ENCODE data around the gene SSTR4.

SSTR4 gene

DNA sequence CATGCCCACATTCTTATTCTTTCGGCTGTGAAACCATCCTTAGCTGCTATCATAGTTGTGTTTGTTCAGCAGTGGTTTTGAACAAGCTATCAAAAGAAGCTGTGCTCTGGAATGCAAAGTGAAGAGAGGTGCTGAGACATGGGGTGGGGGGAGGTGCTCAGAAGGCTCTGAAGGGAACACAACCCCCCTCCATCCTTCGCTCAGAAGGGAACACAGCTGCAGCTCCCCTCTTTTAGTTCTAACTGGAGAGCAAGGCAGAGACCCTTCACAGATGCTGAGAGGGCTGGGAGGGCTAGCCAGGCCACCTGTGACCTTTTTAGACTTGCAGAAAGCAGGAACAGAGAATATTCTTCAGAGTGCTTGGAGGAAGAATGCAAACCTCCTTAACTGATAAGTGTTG is 17.6 kb upstream of the SSTR4 start:
- no peak for DNase-seq (ENCODE audit: low read depth)
- no peak overlapping the region for H3K4me3 ChIP-seq (ENCODE audit: control insufficient read depth, low read depth, low read length)
- TF ChIP-seq, protein P1, sequence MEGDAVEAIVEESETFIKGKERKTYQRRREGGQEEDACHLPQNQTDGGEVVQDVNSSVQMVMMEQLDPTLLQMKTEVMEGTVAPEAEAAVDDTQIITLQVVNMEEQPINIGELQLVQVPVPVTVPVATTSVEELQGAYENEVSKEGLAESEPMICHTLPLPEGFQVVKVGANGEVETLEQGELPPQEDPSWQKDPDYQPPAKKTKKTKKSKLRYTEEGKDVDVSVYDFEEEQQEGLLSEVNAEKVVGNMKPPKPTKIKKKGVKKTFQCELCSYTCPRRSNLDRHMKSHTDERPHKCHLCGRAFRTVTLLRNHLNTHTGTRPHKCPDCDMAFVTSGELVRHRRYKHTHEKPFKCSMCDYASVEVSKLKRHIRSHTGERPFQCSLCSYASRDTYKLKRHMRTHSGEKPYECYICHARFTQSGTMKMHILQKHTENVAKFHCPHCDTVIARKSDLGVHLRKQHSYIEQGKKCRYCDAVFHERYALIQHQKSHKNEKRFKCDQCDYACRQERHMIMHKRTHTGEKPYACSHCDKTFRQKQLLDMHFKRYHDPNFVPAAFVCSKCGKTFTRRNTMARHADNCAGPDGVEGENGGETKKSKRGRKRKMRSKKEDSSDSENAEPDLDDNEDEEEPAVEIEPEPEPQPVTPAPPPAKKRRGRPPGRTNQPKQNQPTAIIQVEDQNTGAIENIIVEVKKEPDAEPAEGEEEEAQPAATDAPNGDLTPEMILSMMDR (conservative IDR thresholded peaks at IDR 0.05; ENCODE audit: control insufficient read depth, insufficient read depth, low read depth, low read length), result no peak

DNA sequence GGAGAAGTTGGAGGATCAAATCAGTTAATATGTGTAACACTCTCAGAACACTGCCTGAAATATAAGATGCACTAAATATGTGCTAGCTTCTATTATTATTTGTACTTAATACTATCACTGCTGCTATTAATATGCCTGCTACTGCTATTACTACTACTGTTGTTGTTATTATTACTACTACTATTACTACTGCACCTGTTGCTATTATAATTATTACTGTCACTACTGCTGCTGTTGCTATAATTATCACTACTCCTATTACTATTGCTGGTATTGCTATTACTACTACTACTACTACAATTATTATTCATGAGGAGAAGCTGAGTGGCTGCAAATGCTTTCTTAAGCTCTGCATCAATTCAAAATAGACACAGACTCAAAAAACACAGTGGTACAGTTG is 16.7 kb upstream of the SSTR4 start:
- DNase-seq (ENCODE audit: low read depth), result no peak
- no peak overlapping the region for H3K4me3 ChIP-seq (ENCODE audit: control insufficient read depth, low read depth, low read length)
- TF ChIP-seq, protein P1 (conservative IDR thresholded peaks at IDR 0.05; ENCODE audit: control insufficient read depth, insufficient read depth, low read depth, low read length), result no peak

DNA sequence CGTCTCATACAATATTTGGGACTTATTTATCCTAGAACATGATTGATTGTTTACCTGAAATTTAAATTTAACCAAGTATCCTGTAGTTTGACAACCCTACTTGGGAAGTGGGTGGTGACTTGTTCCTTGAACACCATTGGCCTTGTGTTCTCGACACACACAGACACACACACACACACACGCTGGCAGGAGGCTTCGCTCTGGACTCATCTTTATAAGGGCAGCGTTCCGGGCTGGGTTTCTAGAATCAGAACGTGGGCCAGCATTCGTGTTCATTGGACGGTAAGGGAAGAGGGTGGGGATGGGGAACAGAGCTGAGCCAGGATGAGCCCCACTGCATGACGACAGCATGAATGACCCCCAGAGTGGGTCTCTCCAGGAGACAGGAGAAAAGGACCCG is 16.2 kb upstream of the SSTR4 start:
- DNase-seq (ENCODE audit: low read depth), result no peak
- TF ChIP-seq, protein P1 (conservative IDR thresholded peaks at IDR 0.05; ENCODE audit: control insufficient read depth, insufficient read depth, low read depth, low read length), result no peak
- H3K4me3 ChIP-seq (ENCODE audit: control insufficient read depth, low read depth, low read length), result no peak overlapping the region

DNA sequence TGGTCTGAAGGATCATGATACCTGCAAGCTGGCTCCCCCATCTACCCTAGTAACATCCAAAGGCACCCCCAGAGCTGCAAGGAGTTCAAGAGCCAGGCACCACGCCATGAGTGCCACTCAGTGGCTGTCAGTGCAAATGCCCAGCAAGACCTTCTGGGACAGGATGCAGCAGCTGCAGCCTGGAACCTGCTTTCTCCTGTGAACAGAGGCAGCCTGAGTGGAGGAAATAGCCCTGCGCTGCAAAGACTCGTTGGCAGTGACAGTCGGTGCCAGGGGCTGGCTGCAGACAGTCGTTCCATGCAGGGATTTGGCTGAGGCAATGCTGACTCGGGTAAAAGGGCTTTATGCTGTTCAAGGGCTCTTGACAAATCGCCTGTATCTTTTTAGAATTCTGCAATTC is 15.7 kb upstream of the SSTR4 start:
- TF ChIP-seq, protein P1 (conservative IDR thresholded peaks at IDR 0.05; ENCODE audit: control insufficient read depth, insufficient read depth, low read depth, low read length), result no peak
- H3K4me3 ChIP-seq (ENCODE audit: control insufficient read depth, low read depth, low read length), result no peak overlapping the region
- DNase-seq (ENCODE audit: low read depth), result no peak

DNA sequence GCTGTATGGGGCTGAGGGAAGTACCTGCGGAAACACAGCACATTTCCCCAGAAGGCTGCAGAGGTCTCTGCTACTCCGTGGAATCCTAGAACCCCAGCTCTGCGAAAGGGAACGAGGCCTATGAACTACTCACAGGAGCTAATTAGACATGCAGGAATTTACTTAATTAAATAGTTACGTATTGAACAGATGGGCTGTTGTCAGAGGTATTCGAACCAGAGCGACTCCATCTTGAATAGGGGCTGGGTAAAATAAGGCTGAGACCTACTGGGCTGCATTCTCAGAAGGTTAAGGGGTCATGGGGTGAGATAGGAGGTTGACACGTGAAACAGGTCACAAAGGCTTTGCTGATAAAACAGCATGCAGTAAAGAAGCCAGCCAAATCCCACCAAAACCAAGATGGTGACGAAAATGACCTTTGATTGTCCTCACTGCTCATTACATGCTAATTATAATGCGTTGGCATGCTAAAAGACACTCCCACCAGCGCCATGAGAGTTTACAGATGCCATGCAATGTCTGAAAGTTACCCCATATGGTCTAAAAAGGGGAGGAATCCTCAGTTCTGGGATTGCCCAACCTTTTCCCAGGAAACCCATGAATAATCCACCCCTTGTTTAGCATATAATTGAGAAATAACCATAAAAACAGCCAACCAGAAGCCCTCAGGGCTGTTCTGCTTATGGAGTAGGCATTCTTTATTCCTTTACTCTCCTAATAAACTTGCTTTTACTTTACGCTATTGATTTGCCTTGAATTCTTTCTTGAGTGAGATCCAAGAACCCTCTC is 14.7 kb upstream of the SSTR4 start:
- H3K4me3 ChIP-seq (ENCODE audit: control insufficient read depth, low read depth, low read length), result no peak overlapping the region
- TF ChIP-seq, protein P1 (conservative IDR thresholded peaks at IDR 0.05; ENCODE audit: control insufficient read depth, insufficient read depth, low read depth, low read length), result no peak
- DNase-seq (ENCODE audit: low read depth), result no peak

DNA sequence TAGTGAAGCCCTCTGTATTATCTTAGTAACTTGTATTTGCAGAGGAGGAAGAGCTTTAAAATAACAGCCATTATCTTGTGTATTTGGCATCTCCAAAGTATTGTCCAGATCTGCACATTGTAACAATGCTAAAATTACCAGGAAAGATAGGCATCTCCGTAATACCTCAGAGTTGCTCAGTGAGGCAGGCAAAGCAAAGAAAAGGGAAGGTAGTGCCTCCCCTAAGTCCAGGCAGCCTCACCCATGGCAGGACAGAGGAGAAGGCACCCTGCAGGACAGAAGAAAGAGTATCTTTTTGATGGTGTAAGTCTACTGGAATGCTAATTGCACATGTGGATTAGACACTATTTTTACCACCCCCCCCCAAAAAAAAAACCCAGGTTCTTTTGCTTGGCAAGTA is 13.6 kb upstream of the SSTR4 start:
- TF ChIP-seq, protein P1 (conservative IDR thresholded peaks at IDR 0.05; ENCODE audit: control insufficient read depth, insufficient read depth, low read depth, low read length), result no peak
- DNase-seq (ENCODE audit: low read depth), result no peak
- no peak overlapping the region for H3K4me3 ChIP-seq (ENCODE audit: control insufficient read depth, low read depth, low read length)
